Right atrium auricular region (tissue), 2 donors: Measurements from ENCODE around the gene SEMA4B. TPM values are rescaled to one million over a fixed set of nuclear protein-coding genes. Genes with fewer than 3 reads are reported as not detected.

Experiments used
- DNase-seq: peaks from one replicate; pipeline ENCODE4 v3.0.0-alpha.2; 2019; ENCODE audit warnings: low spot score
- H3K27ac ChIP-seq, 2 donors: fragments of 200-600 bp; sonication (generic); 1 replicate in 1 of 2; 2 replicates in 1 of 2; pipeline ENCODE4 v1.5.1; 2016 to 2019
- H3K27me3 ChIP-seq, 2 donors: fragments of 200-600 bp; sonication (generic); one replicate each; pipeline versions ENCODE4 v1.5.1 to v1.6.0; 2017 to 2019
- H3K36me3 ChIP-seq: fragments of 200-600 bp; sonication (generic); one replicate; pipeline ENCODE4 v1.5.1; 2016
- H3K4me1 ChIP-seq, 2 donors: fragments of 200-600 bp; sonication (generic); one replicate each; pipeline versions ENCODE4 v1.5.1 to v1.6.0; 2017 to 2019
- H3K4me3 ChIP-seq, 2 donors: fragments of 200-600 bp; sonication (generic); 1 replicate in 1 of 2; 2 replicates in 1 of 2; pipeline ENCODE4 v1.5.1; 2017 to 2019; ENCODE audit warnings: mild to moderate bottlenecking in 1 of 2, moderate library complexity in 1 of 2
- H3K9me3 ChIP-seq, 2 donors: fragments of 200-600 bp; sonication (generic); one replicate each; pipeline ENCODE4 v1.5.1; 2019
- CTCF ChIP-seq, 2 donors: fragments of 200-600 bp; sonication (generic); IDR thresholded peaks; one replicate each; pipeline ENCODE4 v1.5.1; 2019; ENCODE audit warnings: antibody characterized with exemption in 2 of 2
- total RNA-seq, 2 donors: library from RNA; depleted of rRNA; stranded (reverse); fragments of >200 nt; gene quantifications; one replicate each; pipeline ENCODE4 v1.1.0, GENCODE V29; 2016

The SEMA4B gene
- total RNA-seq, 2 donors from 2014 or later: 22.1 to 31.6 TPM

GRCh38 chr15:90190606-90191343, 10.4 kb upstream of the SEMA4B start:
- Histone ChIP-seq H3K36me3 (no peaks in the 10 kb centered on the region), H3K4me3 (no peak overlapping the region), H3K9me3 (no peaks in the 10 kb centered on the region), H3K4me1 (peaks cover 0 to 31% of the 10 kb centered on the region in 2 donors), H3K27ac (peak overlapping the region; percentile 57 to 72), H3K27me3 (no peaks in the 10 kb centered on the region)
- no peak for DNase-seq
- no peak for TF ChIP-seq CTCF (IDR thresholded peaks at IDR 0.05)

- Histone ChIP-seq H3K9me3 (no peaks in the 10 kb centered on the region), H3K27ac (peak overlapping the region; percentile 57 to 72), H3K27me3 (no peaks in the 10 kb centered on the region), H3K4me1 (peaks cover 0 to 31% of the 10 kb centered on the region in 2 donors), H3K36me3 (no peaks in the 10 kb centered on the region), H3K4me3 (no peak overlapping the region)
- TF ChIP-seq CTCF (IDR thresholded peaks at IDR 0.05): no peak
- DNase-seq: no peak
Observed at GRCh38 chr15:90191344-90191687, 9.8 kb upstream of the SEMA4B start.

- Histone ChIP-seq H3K4me1 (peaks cover 0 to 31% of the 10 kb centered on the region in 2 donors), H3K9me3 (no peaks in the 10 kb centered on the region), H3K27ac (peak overlapping the region; percentile 57 to 72), H3K4me3 (no peak overlapping the region), H3K36me3 (no peaks in the 10 kb centered on the region), H3K27me3 (no peaks in the 10 kb centered on the region)
- no peak for TF ChIP-seq CTCF (IDR thresholded peaks at IDR 0.05)
- peak; percentile 80 for DNase-seq
Observed at GRCh38 chr15:90191794-90192509, 9.2 kb upstream of the SEMA4B start.

- H3K4me1 ChIP-seq: peaks cover 0 to 31% of the 10 kb centered on the region in 2 donors
- H3K4me3 ChIP-seq: no peak overlapping the region
- no peak for DNase-seq
- H3K36me3 ChIP-seq: no peaks in the 10 kb centered on the region
- no peak for TF ChIP-seq CTCF (IDR thresholded peaks at IDR 0.05)
- H3K27ac ChIP-seq: peak overlapping the region; percentile 57 to 72
- H3K9me3 ChIP-seq: no peaks in the 10 kb centered on the region
- H3K27me3 ChIP-seq: no peaks in the 10 kb centered on the region
Observed at GRCh38 chr15:90192961-90193786, 8.0 kb upstream of the SEMA4B start.

- Histone ChIP-seq H3K36me3 (no peaks in the 10 kb centered on the region), H3K27me3 (no peaks in the 10 kb centered on the region), H3K4me1 (peaks cover 0 to 31% of the 10 kb centered on the region in 2 donors), H3K27ac (no peak overlapping the region), H3K9me3 (no peaks in the 10 kb centered on the region), H3K4me3 (no peak overlapping the region)
- no peak for DNase-seq
- no peak for TF ChIP-seq CTCF (IDR thresholded peaks at IDR 0.05)
Observed at GRCh38 chr15:90194655-90195054, 6.5 kb upstream of the SEMA4B start.
